ENCODE results near the gene IKZF2.

Gene IKZF2

GRCh38 chr2:213129311-213129710 lies 22.1 kb downstream of the IKZF2 start:
- Mint-ChIP-seq H3K4me3 (peak overlapping the region in 1 of 2 donors; percentile 13), H3K27ac (no peak overlapping the region), H3K4me1 (peaks cover 35% of the 10 kb centered on the region), H3K9me3 (no peaks in the 10 kb centered on the region), H3K27me3 (no peaks in the 10 kb centered on the region)
- no peak for DNase-seq
- no peak for ATAC-seq

DNA sequence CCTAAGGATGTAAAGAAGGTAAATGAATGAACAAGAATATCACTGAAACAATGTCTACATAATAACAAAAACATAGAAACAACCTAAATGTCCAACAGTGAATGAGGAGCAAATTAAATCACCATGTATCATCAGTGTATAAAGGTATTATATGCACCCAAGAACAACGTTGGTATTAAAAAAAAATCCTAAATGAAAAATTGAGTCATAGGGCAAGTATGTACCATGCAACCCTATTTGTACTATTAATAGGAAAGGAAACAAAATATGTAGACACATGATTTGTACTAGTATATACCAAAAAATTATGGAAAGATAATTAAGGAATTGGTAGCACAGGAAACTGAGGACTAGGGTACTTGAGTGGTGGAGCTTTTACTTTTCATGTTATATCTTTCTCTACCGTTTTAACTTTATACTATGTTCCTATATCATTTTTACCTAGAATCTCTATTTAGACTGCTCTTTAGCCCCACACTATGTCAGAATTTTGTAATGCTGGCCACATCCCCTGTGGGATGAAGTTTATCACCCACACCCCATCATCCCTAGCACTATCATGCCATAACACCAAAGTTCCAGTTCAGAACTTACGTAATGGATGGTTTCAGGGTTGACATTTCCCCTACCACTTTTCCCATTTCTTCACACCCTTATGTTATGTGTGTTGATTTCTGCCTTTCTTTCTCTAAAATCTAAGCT lies 25.6 kb downstream of the IKZF2 start:
- Mint-ChIP-seq H3K27ac (no peak overlapping the region), H3K27me3 (no peaks in the 10 kb centered on the region), H3K9me3 (no peaks in the 10 kb centered on the region), H3K4me1 (peaks cover 57% of the 10 kb centered on the region), H3K4me3 (peak overlapping the region in 1 of 2 donors; percentile 49)
- no peak for DNase-seq
- peak; percentile 81 for ATAC-seq

DNA sequence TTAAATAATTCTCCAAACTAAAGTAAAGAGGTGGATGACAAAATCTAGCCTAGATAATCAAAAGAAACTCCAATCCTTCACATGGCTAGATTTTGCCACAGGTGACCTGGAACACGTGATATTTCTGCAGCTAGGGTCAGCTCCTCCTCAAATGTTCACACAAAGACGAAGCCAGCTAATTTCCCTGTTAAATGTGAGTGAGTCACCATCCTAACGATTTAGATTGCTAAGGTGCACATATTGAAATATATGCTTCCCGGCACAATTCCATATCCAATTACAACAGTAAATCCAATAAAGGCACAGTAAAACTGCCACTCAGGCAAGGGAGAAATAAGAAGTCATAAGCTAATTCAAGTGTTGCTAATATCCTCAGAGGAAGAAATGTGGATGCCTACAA lies 28.7 kb downstream of the IKZF2 start:
- ATAC-seq, result no peak

GRCh38 chr2:213121690-213122089 lies 29.7 kb downstream of the IKZF2 start:
- Mint-ChIP-seq H3K27ac (no peak overlapping the region), H3K9me3 (no peaks in the 10 kb centered on the region), H3K27me3 (no peaks in the 10 kb centered on the region), H3K4me1 (peaks cover 71% of the 10 kb centered on the region), H3K4me3 (peak overlapping the region in 1 of 2 donors; percentile 32)
- DNase-seq (no peak), ATAC-seq (no peak)

More for the DNA sequence above, 28.7 kb downstream of the IKZF2 start:
- H3K9me3 Mint-ChIP-seq, result no peaks in the 10 kb centered on the region
- peaks cover 69% of the 10 kb centered on the region for H3K4me1 Mint-ChIP-seq
- H3K27me3 Mint-ChIP-seq, result no peaks in the 10 kb centered on the region
- peak overlapping the region in 1 of 2 donors; percentile 32 for H3K4me3 Mint-ChIP-seq
- no peak overlapping the region for H3K27ac Mint-ChIP-seq
- no peak for DNase-seq

- peaks cover 71% of the 10 kb centered on the region for H3K4me1 Mint-ChIP-seq
- ATAC-seq (peak; percentile 93), DNase-seq (peak; percentile 40 to 69)
- H3K27ac Mint-ChIP-seq, result peak overlapping the region; percentile 90 to 93
- no peaks in the 10 kb centered on the region for H3K9me3 Mint-ChIP-seq
- peak overlapping the region; percentile 30 to 70 for H3K4me3 Mint-ChIP-seq
- H3K27me3 Mint-ChIP-seq, result no peaks in the 10 kb centered on the region
Observed at GRCh38 chr2:213119061-213119809, 32.2 kb downstream of the IKZF2 start.

GRCh38 chr2:213108308-213108707 lies 43.1 kb downstream of the IKZF2 start:
- DNase-seq, result no peak
- no peak overlapping the region for H3K4me3 Mint-ChIP-seq
- H3K4me1 Mint-ChIP-seq, result peaks cover 25% of the 10 kb centered on the region
- no peak overlapping the region for H3K27ac Mint-ChIP-seq
- no peaks in the 10 kb centered on the region for H3K9me3 Mint-ChIP-seq
- ATAC-seq, result no peak
- H3K27me3 Mint-ChIP-seq, result peaks cover 8% of the 10 kb centered on the region

GRCh38 chr2:213107728-213108127 lies 43.7 kb downstream of the IKZF2 start:
- Mint-ChIP-seq H3K27ac (peak overlapping the region; percentile 9 to 28), H3K4me3 (peak overlapping the region; percentile 54 to 58)
- ATAC-seq, result no peak

GRCh38 chr2:213105212-213105611 lies 46.2 kb downstream of the IKZF2 start:
- Mint-ChIP-seq H3K27ac (no peak overlapping the region), H3K4me1 (peaks cover 48% of the 10 kb centered on the region), H3K9me3 (no peaks in the 10 kb centered on the region), H3K27me3 (peaks cover 8% of the 10 kb centered on the region), H3K4me3 (peak overlapping the region; percentile 56 to 71)
- DNase-seq (no peak), ATAC-seq (no peak)

More at GRCh38 chr2:213107728-213108127, 43.7 kb downstream of the IKZF2 start:
- Mint-ChIP-seq H3K27me3 (peaks cover 8% of the 10 kb centered on the region), H3K4me1 (peaks cover 30% of the 10 kb centered on the region), H3K9me3 (no peaks in the 10 kb centered on the region)
- DNase-seq, result no peak

DNA sequence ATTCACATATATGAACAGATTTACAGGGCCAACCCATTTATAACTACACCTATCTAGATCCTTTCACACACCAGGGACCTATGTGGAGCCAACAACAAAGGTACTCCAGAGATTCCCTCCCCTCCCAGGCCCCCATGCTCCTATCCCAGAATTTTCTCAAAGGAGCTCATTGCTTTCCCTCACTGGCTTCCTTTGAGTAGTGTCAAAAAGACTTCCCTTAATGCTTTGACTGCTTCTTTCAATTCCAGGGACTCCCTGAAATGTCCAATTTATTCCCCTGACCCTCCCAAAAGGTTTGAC lies 46.6 kb downstream of the IKZF2 start:
- ATAC-seq (no peak), DNase-seq (no peak)
- Mint-ChIP-seq H3K9me3 (no peaks in the 10 kb centered on the region), H3K27ac (peak overlapping the region in 1 of 2 donors; percentile 27), H3K4me1 (peaks cover 48% of the 10 kb centered on the region), H3K27me3 (peaks cover 8% of the 10 kb centered on the region), H3K4me3 (peak overlapping the region; percentile 56 to 71)

DNA sequence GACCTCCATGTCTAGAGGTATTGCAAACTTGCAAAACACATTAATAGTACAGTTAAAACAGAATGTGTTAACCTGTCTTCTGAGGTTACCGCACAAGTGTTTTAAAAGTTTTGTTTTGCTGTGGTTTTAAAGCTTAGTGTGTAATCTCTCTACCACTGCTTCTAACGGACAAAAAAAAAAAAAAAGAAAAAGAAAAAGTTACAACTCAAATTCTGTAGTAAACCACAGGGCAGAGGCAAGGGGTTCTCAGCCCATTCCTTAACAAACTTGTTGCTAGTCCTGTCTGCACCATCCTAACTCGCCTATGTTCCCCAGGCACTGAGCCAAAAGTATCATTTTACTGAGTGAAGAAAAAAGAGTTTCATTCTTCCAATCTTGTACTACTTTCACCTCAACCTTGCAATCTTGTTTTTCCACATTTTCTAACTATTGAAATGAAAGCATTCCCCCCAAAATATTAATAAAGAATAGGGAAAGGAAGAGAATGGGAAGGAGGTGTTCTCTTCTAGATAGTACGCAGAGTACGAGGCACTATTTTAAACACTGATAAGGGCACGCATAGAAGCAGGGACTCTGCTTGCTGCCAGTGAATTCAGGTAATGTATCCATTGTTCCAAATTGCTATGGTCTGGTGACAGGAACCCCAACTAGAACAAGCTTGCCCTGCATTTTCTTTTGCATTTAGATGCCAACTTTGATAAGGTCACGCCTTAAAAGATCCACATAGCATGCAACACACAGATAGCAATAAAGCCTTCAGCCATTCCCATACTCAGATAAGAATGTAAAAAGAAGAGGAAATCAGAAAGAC lies 47.1 kb downstream of the IKZF2 start:
- Mint-ChIP-seq H3K4me3 (peak overlapping the region; percentile 54 to 56), H3K4me1 (peaks cover 51% of the 10 kb centered on the region), H3K27me3 (peaks cover 8% of the 10 kb centered on the region), H3K9me3 (no peaks in the 10 kb centered on the region), H3K27ac (peak overlapping the region; percentile 27 to 61)
- ATAC-seq, result peak; percentile 62
- DNase-seq, result no peak

- H3K27ac Mint-ChIP-seq, result no peak overlapping the region
- peaks cover 52% of the 10 kb centered on the region for H3K4me1 Mint-ChIP-seq
- DNase-seq, result no peak
- H3K4me3 Mint-ChIP-seq, result peak overlapping the region; percentile 37 to 52
- H3K9me3 Mint-ChIP-seq, result no peaks in the 10 kb centered on the region
- peaks cover 8% of the 10 kb centered on the region for H3K27me3 Mint-ChIP-seq
- peak; percentile 55 for ATAC-seq
Observed at GRCh38 chr2:213101692-213102460, 49.5 kb downstream of the IKZF2 start.

GRCh38 chr2:213101109-213101508 lies 50.3 kb downstream of the IKZF2 start:
- no peaks in the 10 kb centered on the region for H3K9me3 Mint-ChIP-seq
- H3K4me1 Mint-ChIP-seq, result peaks cover 49% of the 10 kb centered on the region
- H3K27ac Mint-ChIP-seq, result no peak overlapping the region
- peak overlapping the region in 1 of 2 donors; percentile 34 for H3K4me3 Mint-ChIP-seq
- H3K27me3 Mint-ChIP-seq, result peaks cover 8% of the 10 kb centered on the region
- DNase-seq, result no peak
- ATAC-seq, result no peak

DNA sequence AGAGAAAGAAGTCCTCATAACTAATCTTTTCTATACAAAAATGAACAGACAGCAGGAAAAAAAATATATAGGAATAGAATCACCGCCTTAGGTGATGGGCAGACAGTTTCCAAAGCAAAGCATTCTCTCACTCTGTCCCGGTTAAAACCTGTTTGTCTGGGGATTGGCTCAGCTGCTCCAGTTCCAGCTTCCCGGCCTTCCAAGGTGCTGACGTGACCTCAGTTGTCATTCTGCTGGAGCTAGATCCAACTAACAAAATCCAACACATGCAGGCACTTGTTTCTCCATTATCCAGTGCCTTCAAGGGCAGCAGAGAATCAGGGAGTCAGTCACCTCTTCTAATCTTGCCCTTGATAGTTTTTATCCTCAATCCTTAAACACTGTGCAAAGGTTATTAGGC lies 52.8 kb downstream of the IKZF2 start:
- Mint-ChIP-seq H3K4me1 (peaks cover 37% of the 10 kb centered on the region), H3K4me3 (peak overlapping the region in 1 of 2 donors; percentile 15), H3K9me3 (no peaks in the 10 kb centered on the region), H3K27me3 (no peaks in the 10 kb centered on the region), H3K27ac (no peak overlapping the region)
- ATAC-seq, result no peak
- no peak for DNase-seq

DNA sequence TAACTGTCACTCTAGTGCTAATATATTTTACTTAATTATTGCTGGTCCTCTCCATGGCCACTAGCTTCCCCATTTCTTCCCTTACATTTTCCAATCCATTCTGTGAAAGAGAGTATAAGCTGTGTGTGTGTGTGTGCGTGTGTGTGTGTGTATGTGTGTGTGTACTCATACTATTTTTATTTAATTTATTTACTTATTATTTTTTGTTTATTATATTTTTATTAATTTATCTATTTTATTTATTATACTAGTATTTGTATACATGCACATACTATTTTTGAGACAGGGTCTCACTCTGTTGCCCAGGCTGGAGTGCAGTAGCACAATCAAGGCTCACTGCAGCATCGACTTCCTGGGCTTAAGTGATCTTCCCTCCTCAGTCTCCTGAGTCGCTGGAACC lies 59.6 kb downstream of the IKZF2 start:
- ATAC-seq (no peak), DNase-seq (no peak)
- H3K9me3 Mint-ChIP-seq, result no peaks in the 10 kb centered on the region
- H3K27ac Mint-ChIP-seq, result no peak overlapping the region
- no peak overlapping the region for H3K4me3 Mint-ChIP-seq
- H3K27me3 Mint-ChIP-seq, result no peaks in the 10 kb centered on the region
- H3K4me1 Mint-ChIP-seq, result peaks cover 18% of the 10 kb centered on the region

- H3K9me3 Mint-ChIP-seq, result no peaks in the 10 kb centered on the region
- H3K4me1 Mint-ChIP-seq, result peaks cover 18% of the 10 kb centered on the region
- DNase-seq, result no peak
- no peak overlapping the region for H3K4me3 Mint-ChIP-seq
- no peak overlapping the region for H3K27ac Mint-ChIP-seq
- no peak for ATAC-seq
- no peaks in the 10 kb centered on the region for H3K27me3 Mint-ChIP-seq
Observed at GRCh38 chr2:213090772-213091171, 60.6 kb downstream of the IKZF2 start.

Data from stimulated activated naive CD8-positive, alpha-beta T cell treated with anti-CD3 and anti-CD28 coated beads, Interleukin-15, amount 100 ng/mL, for 72 hours (primary cell).